ENCODE measurements around the gene STUB1.

GRCh38 chr16:708019-708418 is 27.8 kb downstream of the STUB1 start:
- no peak for TF ChIP-seq POLR2AphosphoS5 (IDR thresholded peaks at IDR 0.05; ENCODE audit: borderline replicate concordance, low read depth, low read length)
- TF ChIP-seq EZH2 (IDR thresholded peaks at IDR 0.05), result no peak
- TF ChIP-seq FOXP2 (optimal IDR thresholded peaks at IDR 0.05; ENCODE audit: control extremely low read depth, extremely low read length, insufficient read depth), result no peak

Measured in SK-N-MC (cell line).